Measurements from ENCODE around the gene NUDT5.

The NUDT5 gene

GRCh38 chr10:12200850-12201249, 5.2 kb upstream of the NUDT5 start:
- no peak overlapping the region for H3K27ac ChIP-seq (replicated peaks)
- no peak overlapping the region for H3K4me3 ChIP-seq (replicated peaks; ENCODE audit: insufficient read depth, low read length)
- no peaks in the 10 kb centered on the region for H3K27me3 ChIP-seq (ENCODE audit: insufficient read depth, poor library complexity, severe bottlenecking)
- TF ChIP-seq REST (IDR thresholded peaks at IDR 0.05; ENCODE audit: insufficient replicate concordance, low read depth) (no peak), CTCF (IDR thresholded peaks at IDR 0.05; ENCODE audit: insufficient read depth, low read length) (no peak), SPI1 (IDR thresholded peaks at IDR 0.05; ENCODE audit: borderline replicate concordance, low read depth) (no peak), GABPA (IDR thresholded peaks at IDR 0.05; ENCODE audit: low read depth) (no peak), POLR2AphosphoS5 (IDR thresholded peaks at IDR 0.05; ENCODE audit: low read depth) (no peak)
- no peak for DNase-seq (ENCODE audit: low read depth in 1 of 2, low spot score in 1 of 2)

GRCh38 chr10:12198156-12198555, 2.5 kb upstream of the NUDT5 start:
- DNase-seq (ENCODE audit: low read depth in 1 of 2, low spot score in 1 of 2): no peak
- Histone ChIP-seq H3K27me3 (ENCODE audit: insufficient read depth, poor library complexity, severe bottlenecking) (no peaks in the 10 kb centered on the region), H3K4me3 (replicated peaks; ENCODE audit: insufficient read depth, low read length) (peak overlapping the region; percentile 81), H3K27ac (replicated peaks) (no peak overlapping the region)
- no peak for TF ChIP-seq GABPA (IDR thresholded peaks at IDR 0.05; ENCODE audit: low read depth)
- no peak for TF ChIP-seq SPI1 (IDR thresholded peaks at IDR 0.05; ENCODE audit: borderline replicate concordance, low read depth)
- no peak for TF ChIP-seq POLR2AphosphoS5 (IDR thresholded peaks at IDR 0.05; ENCODE audit: low read depth)

GRCh38 chr10:12196531-12197211, 980 bp upstream of the NUDT5 start:
- no peak for DNase-seq (ENCODE audit: low read depth in 1 of 2, low spot score in 1 of 2)
- TF ChIP-seq SPI1 (IDR thresholded peaks at IDR 0.05; ENCODE audit: borderline replicate concordance, low read depth): no peak
- TF ChIP-seq CTCF (IDR thresholded peaks at IDR 0.05; ENCODE audit: insufficient read depth, low read length): no peak
- TF ChIP-seq GABPA (IDR thresholded peaks at IDR 0.05; ENCODE audit: low read depth): no peak
- no peak for TF ChIP-seq REST (IDR thresholded peaks at IDR 0.05; ENCODE audit: insufficient replicate concordance, low read depth)
- TF ChIP-seq POLR2AphosphoS5 (IDR thresholded peaks at IDR 0.05; ENCODE audit: low read depth): no peak
- Histone ChIP-seq H3K27me3 (ENCODE audit: insufficient read depth, poor library complexity, severe bottlenecking) (no peaks in the 10 kb centered on the region), H3K27ac (replicated peaks) (peak overlapping the region; percentile 98), H3K4me3 (replicated peaks; ENCODE audit: insufficient read depth, low read length) (peak overlapping the region; percentile 81)

- TF ChIP-seq CTCF (IDR thresholded peaks at IDR 0.05; ENCODE audit: insufficient read depth, low read length): no peak
- no peak for TF ChIP-seq SPI1 (IDR thresholded peaks at IDR 0.05; ENCODE audit: borderline replicate concordance, low read depth)
- TF ChIP-seq REST (IDR thresholded peaks at IDR 0.05; ENCODE audit: insufficient replicate concordance, low read depth): no peak
- TF ChIP-seq GABPA (IDR thresholded peaks at IDR 0.05; ENCODE audit: low read depth): no peak
- TF ChIP-seq POLR2AphosphoS5 (IDR thresholded peaks at IDR 0.05; ENCODE audit: low read depth): no peak
- H3K27me3 ChIP-seq (ENCODE audit: insufficient read depth, poor library complexity, severe bottlenecking): no peaks in the 10 kb centered on the region
- peak overlapping the region; percentile 81 for H3K4me3 ChIP-seq (replicated peaks; ENCODE audit: insufficient read depth, low read length)
- H3K27ac ChIP-seq (replicated peaks): peak overlapping the region; percentile 98
- DNase-seq (ENCODE audit: low read depth in 1 of 2, low spot score in 1 of 2): no peak
These were observed 449 bp downstream of the NUDT5 start for GRCh38 chr10:12195281-12195602.

Measured in HL-60 (cell line).